Calu3 (cell line): ENCODE measurements around the gene MBD5. TPM values are rescaled to one million over a fixed set of nuclear protein-coding genes. Genes with fewer than 3 reads are reported as not detected.

Experiments
- BruUV-seq: library from RNA; stranded (reverse); fragments of 400-500 nt; replicated peaks from 2 replicates; lab custom pipeline; 2021; lab: Mats Ljungman, UMichigan
- CTCF ChIA-PET: fragments of 300-600 bp; sonication (Branson Sonifier 250); formaldehyde crosslinking; loops from one replicate; lab custom pipeline; 2022; ENCODE audit warnings: antibody characterized with exemption; lab: Charles Lee
- DNase-seq: peaks from one replicate; pipeline ENCODE4 v3.0.0; 2022
- H3K27ac Mint-ChIP-seq: one replicate; pipeline ENCODE4 v1.8.0; 2022; ENCODE audit warnings: mixed read lengths; ENCODE audit not compliant: unreplicated experiment
- H3K27me3 Mint-ChIP-seq: one replicate; pipeline ENCODE4 v1.8.0; 2022; ENCODE audit warnings: mixed read lengths; ENCODE audit not compliant: unreplicated experiment
- H3K36me3 Mint-ChIP-seq: one replicate; pipeline ENCODE4 v1.8.0; 2022; ENCODE audit warnings: mild to moderate bottlenecking, moderate library complexity, mixed read lengths; ENCODE audit not compliant: insufficient read depth, unreplicated experiment
- H3K4me1 Mint-ChIP-seq: one replicate; pipeline ENCODE4 v1.8.0; 2022; ENCODE audit warnings: mild to moderate bottlenecking, low read depth, mixed read lengths; ENCODE audit not compliant: unreplicated experiment
- H3K4me3 Mint-ChIP-seq: one replicate; pipeline ENCODE4 v1.8.0; 2022; ENCODE audit warnings: mild to moderate bottlenecking, low read depth, moderate library complexity, mixed read lengths; ENCODE audit not compliant: unreplicated experiment
- H3K9me3 Mint-ChIP-seq: one replicate; pipeline ENCODE4 v1.8.0; 2022; ENCODE audit warnings: low read depth, mixed read lengths; ENCODE audit not compliant: unreplicated experiment
- intact Hi-C: fragments of 100-400 bp; cut with micrococcal nuclease; formaldehyde crosslinking; loops from one replicate; pipeline ENCODE4 v1.10.0; 2022; ENCODE audit not compliant: unreplicated experiment
- total RNA-seq: library from RNA; stranded (reverse); gene quantifications from 2 replicates; pipeline ENCODE4 v1.2.3, GENCODE V29; 2022
- TF ChIP-seq, protein P1 (sequence below): fragments of 200-600 bp; IDR thresholded peaks from one replicate; pipeline ENCODE4 v1.8.0; 2022; ENCODE audit warnings: antibody characterized with exemption; ENCODE audit not compliant: unreplicated experiment

MBD5 gene
- total RNA-seq, 1 experiment from 2014 or later, result 36.4 TPM

- Mint-ChIP-seq H3K4me3 (no peak overlapping the region), H3K4me1 (no peaks in the 10 kb centered on the region), H3K9me3 (no peaks in the 10 kb centered on the region), H3K27ac (no peak overlapping the region), H3K27me3 (no peaks in the 10 kb centered on the region), H3K36me3 (no peaks in the 10 kb centered on the region)
- intact Hi-C loops, result no loop called here
- CTCF ChIA-PET, result no interaction called here
- TF ChIP-seq, protein P1, sequence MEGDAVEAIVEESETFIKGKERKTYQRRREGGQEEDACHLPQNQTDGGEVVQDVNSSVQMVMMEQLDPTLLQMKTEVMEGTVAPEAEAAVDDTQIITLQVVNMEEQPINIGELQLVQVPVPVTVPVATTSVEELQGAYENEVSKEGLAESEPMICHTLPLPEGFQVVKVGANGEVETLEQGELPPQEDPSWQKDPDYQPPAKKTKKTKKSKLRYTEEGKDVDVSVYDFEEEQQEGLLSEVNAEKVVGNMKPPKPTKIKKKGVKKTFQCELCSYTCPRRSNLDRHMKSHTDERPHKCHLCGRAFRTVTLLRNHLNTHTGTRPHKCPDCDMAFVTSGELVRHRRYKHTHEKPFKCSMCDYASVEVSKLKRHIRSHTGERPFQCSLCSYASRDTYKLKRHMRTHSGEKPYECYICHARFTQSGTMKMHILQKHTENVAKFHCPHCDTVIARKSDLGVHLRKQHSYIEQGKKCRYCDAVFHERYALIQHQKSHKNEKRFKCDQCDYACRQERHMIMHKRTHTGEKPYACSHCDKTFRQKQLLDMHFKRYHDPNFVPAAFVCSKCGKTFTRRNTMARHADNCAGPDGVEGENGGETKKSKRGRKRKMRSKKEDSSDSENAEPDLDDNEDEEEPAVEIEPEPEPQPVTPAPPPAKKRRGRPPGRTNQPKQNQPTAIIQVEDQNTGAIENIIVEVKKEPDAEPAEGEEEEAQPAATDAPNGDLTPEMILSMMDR, result no peak
- no peak for DNase-seq
- BruUV-seq, result no TSS peak
Measured at GRCh38 chr2:148402786-148403185, 381.9 kb downstream of the MBD5 start.

GRCh38 chr2:148410899-148411298 lies 390.0 kb downstream of the MBD5 start:
- Mint-ChIP-seq H3K4me3 (no peak overlapping the region), H3K4me1 (no peaks in the 10 kb centered on the region), H3K9me3 (peaks cover 9% of the 10 kb centered on the region), H3K27ac (no peak overlapping the region), H3K27me3 (no peaks in the 10 kb centered on the region), H3K36me3 (no peaks in the 10 kb centered on the region)
- no TSS peak for BruUV-seq
- CTCF ChIA-PET, result no interaction called here
- DNase-seq, result no peak
- intact Hi-C loops, result no loop called here
- TF ChIP-seq, protein P1, result no peak

DNA sequence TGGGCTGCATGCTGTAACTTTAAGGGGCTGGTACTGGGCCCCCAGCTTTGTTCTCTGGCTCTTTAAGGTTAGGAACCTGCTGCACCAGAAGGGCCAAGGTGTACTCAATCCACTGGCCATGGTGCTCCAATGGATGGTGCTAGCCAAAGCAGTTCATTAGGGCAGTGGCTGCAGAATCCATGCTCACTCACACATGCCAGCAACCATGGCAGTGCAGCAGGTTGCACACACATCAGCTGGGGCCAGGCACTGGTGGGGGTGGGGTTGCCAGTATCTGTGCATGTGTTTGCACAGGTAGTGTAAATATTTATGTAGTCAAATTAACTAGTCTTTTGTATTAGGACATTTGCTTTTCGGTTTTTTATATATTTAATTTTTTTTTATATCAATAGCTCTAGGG lies 395.4 kb downstream of the MBD5 start:
- Mint-ChIP-seq H3K4me1 (no peaks in the 10 kb centered on the region), H3K36me3 (no peaks in the 10 kb centered on the region), H3K27me3 (no peaks in the 10 kb centered on the region), H3K27ac (no peak overlapping the region), H3K9me3 (peaks cover 7% of the 10 kb centered on the region), H3K4me3 (no peak overlapping the region)
- intact Hi-C loops, result no loop called here
- TF ChIP-seq, protein P1, result no peak
- DNase-seq, result no peak
- CTCF ChIA-PET, result no interaction called here
- BruUV-seq, result no TSS peak

GRCh38 chr2:148430101-148430500 lies 409.2 kb downstream of the MBD5 start:
- CTCF ChIA-PET, result no interaction called here

More at GRCh38 chr2:148430101-148430500, 409.2 kb downstream of the MBD5 start:
- Mint-ChIP-seq H3K36me3 (no peaks in the 10 kb centered on the region), H3K9me3 (no peaks in the 10 kb centered on the region), H3K27me3 (no peaks in the 10 kb centered on the region), H3K4me3 (no peak overlapping the region), H3K27ac (no peak overlapping the region), H3K4me1 (no peaks in the 10 kb centered on the region)
- TF ChIP-seq, protein P1, result no peak
- intact Hi-C loops, result no loop called here
- no peak for DNase-seq
- no TSS peak for BruUV-seq
